Ovary (tissue), 9 donors: Measurements from ENCODE around the gene NUP85. TPM values are rescaled to one million over a fixed set of nuclear protein-coding genes. Genes with fewer than 3 reads are reported as not detected.

Experiments used
- DNase-seq, 5 donors: peaks; one replicate each; pipeline ENCODE4 v3.0.0-alpha.2; 2019 to 2020
- H3K27ac ChIP-seq, 2 donors: fragments of 200-600 bp; one replicate each; pipeline versions ENCODE4 v1.5.1 to v1.8.0; 2019 to 2022
- H3K27me3 ChIP-seq: fragments of 200-600 bp; one replicate; pipeline ENCODE4 v1.8.0; 2022
- H3K36me3 ChIP-seq: fragments of 200-600 bp; sonication (generic); one replicate; pipeline ENCODE4 v1.5.1; 2019
- H3K4me1 ChIP-seq: one replicate; pipeline ENCODE4 v1.8.1; 2013; ENCODE audit warnings: mild to moderate bottlenecking, moderate library complexity; ENCODE audit not compliant: insufficient read depth
- H3K4me3 ChIP-seq: fragments of 200-600 bp; sonication (generic); one replicate; pipeline ENCODE4 v1.5.1; 2017
- H3K9me3 ChIP-seq, 2 donors: fragments of 200-600 bp in 1 of 2; sonication (generic) in 1 of 2; one replicate each; pipeline versions ENCODE4 v1.5.1 to v1.8.1; 2013 to 2019; ENCODE audit warnings: mild to moderate bottlenecking in 1 of 2, moderate library complexity in 1 of 2
- EP300 ChIP-seq: sonication (generic); formaldehyde crosslinking; IDR thresholded peaks from one replicate; pipeline ENCODE4 v1.6.1; 2017; ENCODE audit warnings: antibody characterized with exemption
- POLR2A ChIP-seq: fragments of 450-650 bp; IDR thresholded peaks from one replicate; pipeline ENCODE4 v1.6.1; 2017; ENCODE audit warnings: antibody characterized with exemption, mild to moderate bottlenecking, moderate library complexity
- WGBS, 3 donors: extraction: QIAGEN DNeasy Blood & Tissue Kit in 1 of 3; methylation state at CpG; one replicate each; pipeline versions ENCODE4 v1.1.5 to v1.1.7; 2013 to 2017; 5-methylcytosine and 5-hydroxymethylcytosine counted together
- intact Hi-C, 4 donors: fragments of 100-400 bp; cut with DNase I; formaldehyde crosslinking; loops; one replicate each; pipeline versions ENCODE4 v1.11.0 to v1.15.1; 2022 to 2023
- polyA plus RNA-seq, 2 donors: library from polyadenylated mRNA; stranded (reverse); fragments of 200-250 nt in 1 of 2; fragments of 350-450 nt in 1 of 2; fragmentation: Illumina TruSeq in 1 of 2; extraction: RNeasy Lipid Tissue Mini Kit (QIAGEN cat#74804) in 1 of 2; gene quantifications; one replicate each; pipeline ENCODE4 v1.2.3, GENCODE V29; 2013 to 2014
- total RNA-seq, 7 donors: library from RNA; depleted of rRNA in 2 of 7; stranded (reverse); fragments of >200 nt in 2 of 7; fragmentation: NEBNext Ultra II Directional in 3 of 7; extraction: Animal tissue kit (Norgen Biotek cat#: 25700) in 3 of 7; gene quantifications; one replicate each; pipeline versions ENCODE4 v1.1.0 to v1.2.4, GENCODE V29; 2016 to 2023
- TF ChIP-seq, protein P1 (sequence below), 3 donors: fragments of 450-650 bp in 2 of 3; fragments of 200-600 bp in 1 of 3; IDR thresholded peaks; one replicate each; pipeline versions ENCODE4 v1.5.1 to v1.8.0; 2016 to 2022; ENCODE audit warnings: antibody characterized with exemption in 3 of 3, mild to moderate bottlenecking in 1 of 3
- donor health status: DM: no; HTN: no; CAD: no; lungs with moderate emphysema.
- donor health status: DM: no; HTN: no; CAD: no.
- donor health status: Bipolar disorder and iron deficiency.
- donor health status: DM: yes; HTN: yes; CAD: no.
- donor health status: DM: no; HTN: no; CAD: no.
- donor health status: DM: yes; HTN: yes; CAD: no.

NUP85 gene
- total and polyA plus RNA-seq, 9 donors = 23.4 to 82.2 (median 50.8) TPM

DNA sequence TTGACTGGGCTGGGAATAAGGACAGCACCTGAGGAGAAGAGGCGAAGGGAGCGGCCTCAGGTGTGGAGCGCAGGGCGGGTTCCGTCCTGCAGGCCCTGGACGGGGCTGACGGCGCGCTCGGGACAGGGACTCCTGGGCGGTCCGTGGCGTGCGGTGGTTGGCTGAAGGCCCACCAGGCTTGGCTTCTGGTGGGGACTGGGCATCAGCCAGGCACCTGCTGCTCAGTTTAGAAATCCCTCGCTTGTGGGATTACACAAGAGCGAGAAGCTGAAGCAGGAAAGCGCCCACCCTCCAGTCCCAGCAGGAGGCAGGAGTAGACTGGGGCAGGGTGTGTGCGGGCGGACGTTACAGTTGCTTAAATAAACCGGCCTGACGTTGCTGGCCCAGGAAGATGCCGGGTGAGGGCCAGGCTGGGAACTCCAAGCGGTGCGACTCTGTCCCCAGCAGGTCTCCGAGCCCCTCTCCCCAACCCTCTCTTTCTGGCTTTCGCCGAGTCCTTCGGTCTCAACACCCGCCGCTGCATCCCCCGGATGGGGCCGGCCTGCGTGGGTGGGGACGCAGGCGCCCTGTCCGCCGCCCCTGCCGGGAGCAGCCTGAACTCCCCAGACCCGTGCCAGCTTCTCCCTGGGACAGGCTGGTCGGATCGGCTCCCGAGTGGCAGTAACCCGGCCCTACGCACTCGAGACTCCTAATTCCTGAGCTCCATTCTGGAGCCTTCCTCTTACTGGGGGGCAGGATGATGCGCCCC, 64.9 kb downstream of the NUP85 start:
- WGBS, 3 donors = 1 to 2% (median 1%) methylated on average over 29 to 47 of the region's 47 CpGs
- Histone ChIP-seq H3K9me3 (no peaks in the 10 kb centered on the region), H3K27ac (peak overlapping the region; percentile 67 to 85), H3K36me3 (no peaks in the 10 kb centered on the region), H3K4me3 (peak overlapping the region; percentile 82), H3K4me1 (peaks cover 2% of the 10 kb centered on the region), H3K27me3 (no peaks in the 10 kb centered on the region)
- intact Hi-C loops = loop anchor here in 1 of 4 donors (5.0 kb wide), 1 partner anchor 137 kb away; the partner anchor contains the start of gene GRB2
- no peak for TF ChIP-seq POLR2A
- TF ChIP-seq, protein P1, sequence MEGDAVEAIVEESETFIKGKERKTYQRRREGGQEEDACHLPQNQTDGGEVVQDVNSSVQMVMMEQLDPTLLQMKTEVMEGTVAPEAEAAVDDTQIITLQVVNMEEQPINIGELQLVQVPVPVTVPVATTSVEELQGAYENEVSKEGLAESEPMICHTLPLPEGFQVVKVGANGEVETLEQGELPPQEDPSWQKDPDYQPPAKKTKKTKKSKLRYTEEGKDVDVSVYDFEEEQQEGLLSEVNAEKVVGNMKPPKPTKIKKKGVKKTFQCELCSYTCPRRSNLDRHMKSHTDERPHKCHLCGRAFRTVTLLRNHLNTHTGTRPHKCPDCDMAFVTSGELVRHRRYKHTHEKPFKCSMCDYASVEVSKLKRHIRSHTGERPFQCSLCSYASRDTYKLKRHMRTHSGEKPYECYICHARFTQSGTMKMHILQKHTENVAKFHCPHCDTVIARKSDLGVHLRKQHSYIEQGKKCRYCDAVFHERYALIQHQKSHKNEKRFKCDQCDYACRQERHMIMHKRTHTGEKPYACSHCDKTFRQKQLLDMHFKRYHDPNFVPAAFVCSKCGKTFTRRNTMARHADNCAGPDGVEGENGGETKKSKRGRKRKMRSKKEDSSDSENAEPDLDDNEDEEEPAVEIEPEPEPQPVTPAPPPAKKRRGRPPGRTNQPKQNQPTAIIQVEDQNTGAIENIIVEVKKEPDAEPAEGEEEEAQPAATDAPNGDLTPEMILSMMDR (IDR thresholded peaks at IDR 0.05) = no peak
- TF ChIP-seq EP300 = no peak
- DNase-seq = peak; percentile 63 to 76 (median 72)

DNA sequence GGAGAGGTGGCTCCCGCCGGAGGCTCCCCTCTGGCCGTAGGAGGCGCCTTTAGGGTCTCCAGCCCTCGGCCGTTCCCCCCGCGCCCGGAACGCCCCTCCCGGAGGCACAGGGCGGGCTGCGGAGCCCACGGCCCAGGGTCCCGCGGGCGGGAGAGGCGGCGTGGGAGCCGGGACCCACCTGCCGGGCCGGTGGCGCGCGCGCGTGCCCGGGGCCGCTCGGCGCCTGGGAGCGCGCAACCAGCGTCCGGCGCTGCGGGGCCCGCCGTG, 65.4 kb downstream of the NUP85 start, which contains the start of gene MIF4GD:
TSS of gene MIF4GD (minus strand) at position 266 of the 267 bp plus-strand sequence. CDS start 1,036 bp downstream, outside the sequence.
- peak; percentile 47 for TF ChIP-seq POLR2A
- TF ChIP-seq, protein P1 (IDR thresholded peaks at IDR 0.05) = no peak
- no peak for DNase-seq
- peaks cover 2% of the 10 kb centered on the region for H3K4me1 ChIP-seq
- H3K36me3 ChIP-seq = no peaks in the 10 kb centered on the region
- H3K4me3 ChIP-seq = peak within 1 kb of the TSS; percentile 82
- 0 to 2% (median 1%) methylated on average over 12 to 39 of the region's 39 CpGs for WGBS, 3 donors
- peak within 1 kb of the TSS; percentile 67 to 85 for H3K27ac ChIP-seq
- intact Hi-C loops = loop anchor here in 1 of 4 donors (5.0 kb wide), 1 partner anchor 136 kb away; the partner anchor contains the start of gene GRB2
- no peaks in the 10 kb centered on the region for H3K27me3 ChIP-seq
- no peaks in the 10 kb centered on the region for H3K9me3 ChIP-seq

DNA sequence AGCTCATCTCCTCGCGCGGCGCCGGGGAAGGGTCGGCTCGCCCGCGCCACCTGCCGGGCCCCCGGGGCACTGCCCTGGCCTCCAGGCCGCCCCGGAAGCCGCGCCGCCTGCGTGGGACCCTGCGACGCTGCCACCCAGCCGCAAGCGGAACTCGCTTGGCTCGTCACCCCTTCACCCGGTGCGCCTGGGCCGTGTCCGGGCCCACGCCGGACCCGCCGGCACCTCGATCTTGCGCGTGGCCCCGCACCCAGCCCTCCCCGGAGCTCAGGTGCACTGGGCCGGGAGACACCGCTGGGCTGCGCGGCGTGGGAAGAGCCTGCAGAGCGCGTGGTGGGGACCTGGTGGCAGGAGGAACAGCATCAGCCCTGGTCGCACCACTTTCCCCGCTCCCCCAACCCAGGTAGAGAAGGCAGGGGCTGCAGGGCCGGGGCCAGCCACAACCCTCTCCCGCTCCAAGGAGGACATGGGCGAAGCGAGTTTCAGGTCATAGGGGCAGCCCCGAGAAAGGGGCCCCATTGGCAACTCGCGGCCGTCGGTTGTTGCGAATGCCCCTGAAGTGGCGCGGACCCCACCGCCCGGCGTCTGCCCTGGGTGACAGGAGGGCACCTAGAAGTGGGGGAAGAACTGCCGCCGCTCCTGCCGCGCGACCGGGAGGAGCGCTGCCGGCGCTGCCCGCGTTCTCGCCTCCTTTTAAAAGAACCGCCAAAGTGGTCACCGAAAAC, 65.9 kb downstream of the NUP85 start:
- Histone ChIP-seq H3K4me1 (peaks cover 2% of the 10 kb centered on the region), H3K36me3 (no peaks in the 10 kb centered on the region), H3K27me3 (no peaks in the 10 kb centered on the region), H3K4me3 (peak overlapping the region; percentile 82), H3K27ac (peak overlapping the region; percentile 22 to 71), H3K9me3 (no peaks in the 10 kb centered on the region)
- TF ChIP-seq POLR2A (no peak), EP300 (no peak)
- TF ChIP-seq, protein P1 (IDR thresholded peaks at IDR 0.05) = peak; percentile 57 to 97 (median 95)
- WGBS, 3 donors = 0 to 1% (median 1%) methylated on average over 44 to 74 of the region's 74 CpGs
- peak; percentile 69 to 87 (median 78) for DNase-seq
- intact Hi-C loops = loop anchor here in 1 of 4 donors (5.0 kb wide), 1 partner anchor 136 kb away; the partner anchor contains the start of gene GRB2

DNA sequence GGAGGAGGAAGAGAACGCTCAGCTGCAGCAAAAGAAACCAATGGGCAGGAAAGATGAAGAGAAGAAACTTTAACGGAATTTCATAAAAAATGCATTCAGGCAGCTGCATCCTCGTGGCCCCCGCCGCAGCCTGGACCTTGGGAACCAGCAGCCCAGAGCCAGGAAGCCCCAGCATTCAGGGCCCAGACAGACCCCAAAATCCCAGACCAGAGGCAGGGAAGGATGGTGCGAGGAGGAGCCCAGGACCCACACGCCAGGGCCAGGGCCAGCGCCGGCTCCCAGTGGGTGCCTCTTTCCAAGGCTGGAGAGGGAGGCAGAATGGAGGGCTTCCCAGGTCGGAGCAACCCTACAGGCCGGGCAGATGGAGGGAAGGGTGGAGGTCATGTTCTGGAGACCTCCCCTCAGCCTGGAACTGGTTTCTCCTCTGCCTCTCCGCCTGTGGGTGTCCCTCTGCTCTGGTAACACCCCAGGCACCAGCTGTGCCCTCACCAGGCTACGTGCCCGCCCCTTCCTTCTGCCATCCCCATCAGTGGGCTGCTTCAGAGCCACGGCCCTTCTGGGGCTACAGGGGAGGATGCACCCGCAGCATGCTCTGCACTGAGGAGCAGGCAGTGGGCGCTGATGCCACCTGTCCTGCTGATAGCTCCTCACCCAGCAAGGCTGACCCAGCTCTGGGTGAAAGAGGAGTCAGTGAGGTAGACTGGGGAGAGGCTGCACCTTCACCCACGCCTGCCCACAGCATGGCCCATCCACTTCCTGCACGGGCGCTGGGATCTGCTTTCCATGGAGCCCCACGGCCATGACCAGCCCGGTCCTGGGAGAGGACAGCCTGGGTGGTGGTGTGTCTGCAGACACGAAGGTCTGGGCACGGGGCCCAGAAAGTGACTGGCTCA, 66.7 kb downstream of the NUP85 start:
- Histone ChIP-seq H3K4me3 (peak overlapping the region; percentile 82), H3K36me3 (no peaks in the 10 kb centered on the region), H3K9me3 (no peaks in the 10 kb centered on the region), H3K27ac (no peak overlapping the region), H3K4me1 (peaks cover 2% of the 10 kb centered on the region), H3K27me3 (no peaks in the 10 kb centered on the region)
- TF ChIP-seq, protein P1 (IDR thresholded peaks at IDR 0.05) = no peak
- TF ChIP-seq POLR2A (no peak), EP300 (no peak)
- 36 to 47% (median 44%) methylated on average over 24 of the region's 24 CpGs for WGBS, 3 donors
- intact Hi-C loops = loop anchor here in 1 of 4 donors (5.0 kb wide), 1 partner anchor 135 kb away; the partner anchor contains the start of gene GRB2
- peak in 2 of 5 donors; percentile 30 to 56 for DNase-seq
